OCI-LY3 (cell line): ENCODE measurements around the gene DTX1.

Experiments used
- EZH2phosphoT487 ChIP-seq: fragments of 200-600 bp; shearing (Covaris generic); IDR thresholded peaks from 2 replicates; pipeline ENCODE4 v1.6.1; 2018; ENCODE audit warnings: antibody characterized with exemption, mixed run types, low read depth
- TF ChIP-seq, protein P1 (sequence below): fragments of 200-600, 300-600 bp; sonication (generic); IDR thresholded peaks from 2 replicates; pipeline ENCODE4 v1.5.1; 2014; ENCODE audit warnings: antibody characterized with exemption, low read length, low read depth

DNA sequence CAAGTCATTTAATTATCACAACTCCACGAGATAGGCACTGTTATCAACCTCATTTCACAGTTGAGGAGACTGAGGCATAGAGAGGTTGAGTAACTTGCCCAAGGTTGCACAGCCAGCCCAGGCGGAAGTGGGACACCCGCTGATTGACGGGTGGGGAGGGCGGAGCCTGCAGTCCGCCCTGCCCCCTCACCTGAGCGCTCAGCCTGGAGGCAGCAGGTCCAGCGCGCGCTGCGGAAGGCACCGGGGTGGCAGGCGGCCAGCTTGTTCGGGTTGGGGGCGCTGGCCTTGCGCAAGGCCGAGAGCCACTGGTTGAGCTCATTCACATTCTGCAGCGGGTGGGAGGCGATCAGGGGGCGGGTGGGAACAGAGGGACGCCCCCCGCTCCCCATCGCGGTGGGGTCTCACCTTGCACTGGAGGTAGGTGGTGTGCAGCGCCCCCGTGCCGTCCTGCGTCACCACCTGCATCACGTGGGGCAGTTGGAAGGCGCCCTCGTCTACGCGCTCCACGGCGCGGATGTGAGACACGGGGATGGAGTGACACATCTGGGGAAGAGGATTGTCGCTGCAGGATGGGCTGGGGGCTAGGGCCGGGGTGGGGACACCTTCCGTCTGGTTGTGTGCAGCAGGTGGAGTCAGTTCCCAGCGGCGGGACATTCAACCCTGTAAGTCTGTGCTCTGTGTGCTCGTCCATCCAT is 47.4 kb downstream of the DTX1 start:
- TF ChIP-seq, protein P1, sequence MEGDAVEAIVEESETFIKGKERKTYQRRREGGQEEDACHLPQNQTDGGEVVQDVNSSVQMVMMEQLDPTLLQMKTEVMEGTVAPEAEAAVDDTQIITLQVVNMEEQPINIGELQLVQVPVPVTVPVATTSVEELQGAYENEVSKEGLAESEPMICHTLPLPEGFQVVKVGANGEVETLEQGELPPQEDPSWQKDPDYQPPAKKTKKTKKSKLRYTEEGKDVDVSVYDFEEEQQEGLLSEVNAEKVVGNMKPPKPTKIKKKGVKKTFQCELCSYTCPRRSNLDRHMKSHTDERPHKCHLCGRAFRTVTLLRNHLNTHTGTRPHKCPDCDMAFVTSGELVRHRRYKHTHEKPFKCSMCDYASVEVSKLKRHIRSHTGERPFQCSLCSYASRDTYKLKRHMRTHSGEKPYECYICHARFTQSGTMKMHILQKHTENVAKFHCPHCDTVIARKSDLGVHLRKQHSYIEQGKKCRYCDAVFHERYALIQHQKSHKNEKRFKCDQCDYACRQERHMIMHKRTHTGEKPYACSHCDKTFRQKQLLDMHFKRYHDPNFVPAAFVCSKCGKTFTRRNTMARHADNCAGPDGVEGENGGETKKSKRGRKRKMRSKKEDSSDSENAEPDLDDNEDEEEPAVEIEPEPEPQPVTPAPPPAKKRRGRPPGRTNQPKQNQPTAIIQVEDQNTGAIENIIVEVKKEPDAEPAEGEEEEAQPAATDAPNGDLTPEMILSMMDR: no peak
- TF ChIP-seq EZH2phosphoT487: no peak
